VCaP (cell line): ENCODE measurements around the gene EYA2.

Experiments used
- H3K27ac ChIP-seq: fragments of 450-650 bp; 2 replicates; pipeline ENCODE4 v1.5.1; 2017
- CTCF ChIP-seq: fragments of 450-650 bp; conservative IDR thresholded peaks from 2 replicates; pipeline ENCODE4 v1.5.1; 2017; ENCODE audit warnings: mild to moderate bottlenecking, moderate library complexity

Gene EYA2, protein sequence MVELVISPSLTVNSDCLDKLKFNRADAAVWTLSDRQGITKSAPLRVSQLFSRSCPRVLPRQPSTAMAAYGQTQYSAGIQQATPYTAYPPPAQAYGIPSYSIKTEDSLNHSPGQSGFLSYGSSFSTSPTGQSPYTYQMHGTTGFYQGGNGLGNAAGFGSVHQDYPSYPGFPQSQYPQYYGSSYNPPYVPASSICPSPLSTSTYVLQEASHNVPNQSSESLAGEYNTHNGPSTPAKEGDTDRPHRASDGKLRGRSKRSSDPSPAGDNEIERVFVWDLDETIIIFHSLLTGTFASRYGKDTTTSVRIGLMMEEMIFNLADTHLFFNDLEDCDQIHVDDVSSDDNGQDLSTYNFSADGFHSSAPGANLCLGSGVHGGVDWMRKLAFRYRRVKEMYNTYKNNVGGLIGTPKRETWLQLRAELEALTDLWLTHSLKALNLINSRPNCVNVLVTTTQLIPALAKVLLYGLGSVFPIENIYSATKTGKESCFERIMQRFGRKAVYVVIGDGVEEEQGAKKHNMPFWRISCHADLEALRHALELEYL

DNA sequence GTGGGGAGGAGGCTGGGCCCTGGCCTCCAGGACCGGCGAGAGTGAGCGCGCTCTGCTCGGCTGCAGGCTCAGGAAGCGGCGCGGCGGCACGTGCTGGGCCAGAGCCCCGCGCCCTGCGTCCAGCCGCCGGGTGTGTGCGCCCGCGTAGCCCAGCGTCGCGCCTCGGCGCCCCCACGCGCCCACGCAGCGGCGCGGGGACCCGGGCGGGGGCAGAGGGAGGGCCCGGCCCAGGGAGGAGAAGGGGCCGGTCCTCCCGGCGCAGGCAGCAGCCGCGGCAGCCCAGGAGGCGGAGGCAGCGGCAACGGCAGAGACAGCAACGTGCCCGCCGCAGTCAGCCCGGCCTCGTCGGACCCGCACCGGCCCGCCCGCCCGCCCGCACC, at the start of gene EYA2:
EYA2 (plus strand) TSS at position 265 of the 380 bp plus-strand sequence. CDS start 95,168 bp downstream, outside the sequence.
- peak within 1 kb of the TSS; percentile 73 for H3K27ac ChIP-seq
- TF ChIP-seq CTCF, result no peak

- TF ChIP-seq CTCF, result no peak
- 0 out of 2 replicates have a peak overlapping the region, but pooled peaks have one; percentile 62 for H3K27ac ChIP-seq
These were observed 49.7 kb upstream of the EYA2 start for GRCh38 chr20:46844965-46845364.

GRCh38 chr20:46849269-46849668, 45.4 kb upstream of the EYA2 start:
- no peak for TF ChIP-seq CTCF
- H3K27ac ChIP-seq, result no peak overlapping the region

DNA sequence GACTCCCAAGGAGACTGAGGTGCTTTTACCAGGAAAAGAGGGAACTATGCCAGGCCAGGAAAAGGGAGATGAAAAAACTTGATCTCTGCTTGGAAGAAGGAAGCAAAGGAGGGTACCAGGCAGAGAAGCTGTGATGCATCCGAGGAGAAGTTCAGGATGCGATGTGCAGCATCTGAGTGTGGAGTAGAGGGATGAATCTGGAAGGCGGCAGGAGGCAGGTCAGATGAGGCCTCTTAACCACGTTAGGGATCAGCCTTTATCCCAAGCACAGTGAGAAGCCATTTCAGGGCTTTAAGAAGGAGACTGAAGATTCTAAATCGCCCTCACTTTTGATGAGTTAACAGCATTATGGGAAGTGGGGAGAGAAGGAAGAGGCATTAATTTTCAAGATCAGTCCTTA, 44.9 kb upstream of the EYA2 start:
- H3K27ac ChIP-seq, result no peak overlapping the region
- no peak for TF ChIP-seq CTCF

- no peak for TF ChIP-seq CTCF
- no peak overlapping the region for H3K27ac ChIP-seq
These were observed 44.2 kb upstream of the EYA2 start for GRCh38 chr20:46850416-46850815.

- H3K27ac ChIP-seq, result no peak overlapping the region
- TF ChIP-seq CTCF, result no peak
These were observed 43.7 kb upstream of the EYA2 start for GRCh38 chr20:46850896-46851295.

GRCh38 chr20:46851746-46852145, 42.9 kb upstream of the EYA2 start:
- H3K27ac ChIP-seq, result no peak overlapping the region
- no peak for TF ChIP-seq CTCF
